DND-41 (cell line): ENCODE data around the gene SIRPB2.
A peak's percentile ranks its signal among the peaks of the same experiment; 100 is the strongest.

ENCODE experiments used
- CTCF ChIP-seq: IDR thresholded peaks from 2 replicates; pipeline ENCODE4 v1.5.1; 2012; ENCODE audit warnings: borderline replicate concordance, low read length, moderate library complexity, mild to moderate bottlenecking; ENCODE audit not compliant: poor library complexity, severe bottlenecking; ENCODE audit errors: extremely low read depth
- EZH2 ChIP-seq: IDR thresholded peaks from 3 replicates; pipeline ENCODE4 v1.6.1; 2012; ENCODE audit warnings: borderline replicate concordance, low read depth, mild to moderate bottlenecking, moderate library complexity, low read length, inconsistent platforms; ENCODE audit not compliant: severe bottlenecking

GRCh38 chr20:1474817-1475603 lies 16.2 kb downstream of the SIRPB2 start:
- TF ChIP-seq EZH2 = no peak
- TF ChIP-seq CTCF = peak; percentile 47
